IPS-15b (cell line): ENCODE measurements around the gene ENC1.

Experiments used
- H3K27me3 ChIP-seq: one replicate; pipeline ENCODE4 v1.6.1; 2013; ENCODE audit warnings: low read length; ENCODE audit not compliant: control insufficient read depth, insufficient read depth
- H3K36me3 ChIP-seq: one replicate; pipeline ENCODE4 v1.6.1; 2013; ENCODE audit warnings: low read length; ENCODE audit not compliant: control insufficient read depth, insufficient read depth
- H3K4me1 ChIP-seq: one replicate; pipeline ENCODE4 v1.6.1; 2013; ENCODE audit warnings: mild to moderate bottlenecking, low read length; ENCODE audit not compliant: control insufficient read depth, insufficient read depth
- H3K4me3 ChIP-seq: one replicate; pipeline ENCODE4 v1.5.1; 2013; ENCODE audit warnings: low read depth, low read length
- H3K9ac ChIP-seq: one replicate; pipeline ENCODE4 v1.6.1; 2013; ENCODE audit warnings: low read depth, mild to moderate bottlenecking, low read length
- H3K9me3 ChIP-seq: one replicate; pipeline ENCODE4 v1.6.1; 2013; ENCODE audit warnings: mild to moderate bottlenecking, low read length; ENCODE audit not compliant: control insufficient read depth, insufficient read depth

The ENC1 gene

DNA sequence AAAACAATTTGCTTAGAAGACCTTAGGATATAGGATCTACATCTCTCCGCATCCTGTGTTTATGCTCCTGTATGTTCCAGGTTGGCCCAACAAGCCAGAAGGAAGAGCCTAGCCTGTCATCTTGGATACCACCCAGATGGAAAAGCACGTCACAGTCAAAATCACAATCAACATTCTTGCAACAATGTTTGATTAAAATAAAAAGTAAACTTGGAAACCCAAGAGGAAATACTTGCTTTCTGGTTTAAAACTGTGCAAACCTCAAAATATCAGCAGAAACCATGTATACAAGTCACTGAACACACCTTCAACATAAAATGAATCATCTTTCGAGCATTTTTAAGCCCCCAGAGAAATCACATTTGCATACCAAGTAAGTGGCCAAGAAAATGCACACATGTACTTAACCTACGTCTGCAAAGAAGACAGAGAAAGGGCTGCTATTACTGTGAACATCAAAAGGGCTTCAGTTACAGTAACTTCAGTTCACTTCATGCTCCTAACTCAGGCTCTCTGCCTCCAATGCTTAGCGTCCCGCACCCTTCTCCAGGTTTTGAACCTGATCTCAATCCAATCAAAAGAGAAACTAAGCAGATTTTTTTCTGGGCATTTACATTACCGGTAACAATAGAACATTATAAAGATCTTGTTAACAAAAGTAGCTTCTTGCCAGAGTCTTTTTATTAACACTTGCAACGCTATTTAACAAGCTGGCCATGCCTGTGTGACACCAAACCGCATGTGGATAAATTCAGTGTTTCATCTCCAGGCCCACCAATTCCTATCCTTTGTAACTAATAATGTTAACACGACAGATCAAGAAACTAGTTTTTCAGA lies 1.3 kb downstream of the ENC1 start:
- no peaks in the 10 kb centered on the region for H3K9me3 ChIP-seq
- peak overlapping the region; percentile 26 for H3K9ac ChIP-seq
- no peaks in the 10 kb centered on the region for H3K36me3 ChIP-seq
- H3K4me3 ChIP-seq = peak overlapping the region; percentile 90
- peaks cover 9% of the 10 kb centered on the region for H3K4me1 ChIP-seq
- peaks cover 44% of the 10 kb centered on the region for H3K27me3 ChIP-seq

DNA sequence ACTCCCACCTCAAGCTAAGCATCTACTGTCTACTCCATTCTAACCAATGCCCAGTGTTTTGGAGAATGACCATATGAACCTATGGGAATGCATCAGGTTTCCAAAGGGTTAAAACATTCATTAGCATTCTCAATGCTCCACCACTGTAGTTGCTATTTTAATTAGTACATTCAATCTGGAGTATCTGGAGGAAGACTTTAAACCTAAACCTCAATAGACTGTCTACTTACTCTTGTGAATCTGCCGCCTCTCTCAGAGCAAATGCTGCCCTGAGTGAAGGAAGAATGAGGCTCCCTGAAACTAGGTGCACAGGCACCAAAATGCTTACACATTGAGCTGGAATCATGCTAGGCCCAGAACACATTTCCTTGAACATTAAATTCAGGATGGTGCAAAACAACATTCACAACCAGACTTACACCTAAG lies 2.0 kb downstream of the ENC1 start:
- Histone ChIP-seq H3K9ac (no peak overlapping the region), H3K27me3 (peaks cover 39% of the 10 kb centered on the region), H3K4me3 (peak overlapping the region; percentile 90), H3K36me3 (no peaks in the 10 kb centered on the region), H3K9me3 (no peaks in the 10 kb centered on the region), H3K4me1 (peaks cover 9% of the 10 kb centered on the region)

DNA sequence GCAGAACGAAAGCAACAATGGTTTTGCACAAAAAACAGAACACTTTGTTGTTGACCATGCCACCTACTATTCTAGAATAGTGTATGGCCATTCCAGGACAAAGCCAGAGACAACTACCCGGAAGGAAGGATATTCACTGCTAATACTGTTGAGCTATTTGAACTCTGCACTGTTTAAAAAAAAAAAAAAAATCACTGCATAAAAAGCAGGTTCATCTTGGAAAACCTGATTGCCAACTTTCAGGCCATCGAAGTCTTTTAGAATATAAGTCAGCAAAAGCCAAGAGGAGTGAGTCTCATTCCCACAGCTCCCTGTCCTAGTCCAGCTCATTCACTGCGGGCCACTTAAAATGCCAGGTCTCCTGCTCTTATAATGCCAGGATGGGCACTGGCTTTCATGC lies 4.0 kb downstream of the ENC1 start:
- Histone ChIP-seq H3K9me3 (no peaks in the 10 kb centered on the region), H3K27me3 (peaks cover 23% of the 10 kb centered on the region), H3K4me3 (no peak overlapping the region), H3K4me1 (peaks cover 11% of the 10 kb centered on the region), H3K9ac (no peak overlapping the region), H3K36me3 (no peaks in the 10 kb centered on the region)

DNA sequence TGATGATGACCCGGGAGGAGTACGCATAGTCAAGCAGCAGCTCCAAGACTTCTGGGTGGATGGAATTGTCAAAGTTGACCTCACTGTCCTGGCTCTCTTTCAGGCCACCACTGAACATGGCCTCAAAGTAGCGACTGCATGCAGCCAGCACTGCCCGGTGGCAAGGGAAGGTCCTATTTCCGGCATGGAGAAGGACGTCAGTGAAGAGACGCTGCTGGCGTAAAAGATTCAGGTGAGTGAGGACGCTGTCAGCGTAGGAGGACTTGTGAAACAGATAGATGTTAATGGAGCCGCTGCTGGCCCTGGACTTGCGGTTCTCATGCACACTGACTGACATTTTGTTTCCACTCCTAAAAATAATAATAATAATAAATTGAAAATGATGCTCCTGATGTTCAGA lies 4.4 kb downstream of the ENC1 start:
- H3K27me3 ChIP-seq = peaks cover 23% of the 10 kb centered on the region
- no peak overlapping the region for H3K9ac ChIP-seq
- H3K9me3 ChIP-seq = no peaks in the 10 kb centered on the region
- H3K36me3 ChIP-seq = no peaks in the 10 kb centered on the region
- H3K4me1 ChIP-seq = peaks cover 15% of the 10 kb centered on the region
- no peak overlapping the region for H3K4me3 ChIP-seq

DNA sequence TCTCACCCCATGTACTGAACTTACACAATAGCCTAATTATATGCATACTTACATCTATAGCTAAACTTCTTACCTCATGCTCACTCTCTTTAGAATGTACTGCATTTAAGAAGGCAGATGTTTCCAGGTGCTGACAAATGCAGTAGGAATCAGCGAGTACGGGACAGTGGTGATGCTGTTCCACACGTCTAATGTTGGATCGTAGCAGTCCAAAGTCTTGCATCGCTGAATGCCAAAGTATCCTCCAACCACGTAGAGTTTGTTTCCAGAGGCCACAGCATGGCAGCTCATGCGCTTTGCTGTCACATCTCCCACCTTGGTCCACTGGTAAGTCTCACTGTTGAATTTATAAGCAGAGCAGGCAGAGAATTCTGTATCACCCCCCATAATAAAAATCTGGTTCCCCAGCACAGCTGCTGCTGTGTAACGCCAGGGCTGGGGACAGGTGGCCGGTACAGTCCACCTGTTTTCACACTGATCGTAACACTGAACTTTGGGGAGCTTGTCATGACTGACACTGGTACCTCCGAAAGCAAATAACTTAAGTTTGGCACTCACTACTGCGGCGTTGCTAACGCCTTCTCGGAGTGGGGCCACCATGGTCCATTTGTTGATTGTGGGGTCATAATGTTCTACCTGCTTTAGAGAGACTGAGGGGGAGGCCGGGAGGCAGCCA lies 5.8 kb downstream of the ENC1 start:
- no peak overlapping the region for H3K4me3 ChIP-seq
- no peaks in the 10 kb centered on the region for H3K9me3 ChIP-seq
- H3K4me1 ChIP-seq = peaks cover 17% of the 10 kb centered on the region
- H3K27me3 ChIP-seq = peaks cover 23% of the 10 kb centered on the region
- no peak overlapping the region for H3K9ac ChIP-seq
- no peaks in the 10 kb centered on the region for H3K36me3 ChIP-seq

DNA sequence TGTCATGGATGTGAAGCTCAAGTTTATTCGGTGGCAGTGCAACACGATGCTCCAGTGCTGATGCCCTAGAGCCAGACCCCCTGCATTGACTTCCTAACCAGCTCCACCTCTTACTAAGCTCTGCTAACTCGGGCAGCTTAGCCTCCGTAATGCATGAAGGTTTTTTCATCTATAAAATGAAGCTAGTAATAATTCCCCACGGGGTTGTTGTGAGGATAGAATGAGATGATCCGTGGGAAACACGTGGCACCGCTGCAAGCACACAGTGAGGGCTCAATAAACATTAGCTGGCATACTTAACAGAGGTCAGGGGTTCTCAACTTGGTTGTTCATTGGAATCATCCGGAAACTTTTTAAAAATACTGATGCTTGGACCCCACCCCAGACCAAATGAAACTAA lies 6.8 kb downstream of the ENC1 start:
- Histone ChIP-seq H3K27me3 (peaks cover 13% of the 10 kb centered on the region), H3K4me1 (peaks cover 15% of the 10 kb centered on the region), H3K9ac (no peak overlapping the region), H3K4me3 (no peak overlapping the region), H3K36me3 (no peaks in the 10 kb centered on the region), H3K9me3 (no peaks in the 10 kb centered on the region)

DNA sequence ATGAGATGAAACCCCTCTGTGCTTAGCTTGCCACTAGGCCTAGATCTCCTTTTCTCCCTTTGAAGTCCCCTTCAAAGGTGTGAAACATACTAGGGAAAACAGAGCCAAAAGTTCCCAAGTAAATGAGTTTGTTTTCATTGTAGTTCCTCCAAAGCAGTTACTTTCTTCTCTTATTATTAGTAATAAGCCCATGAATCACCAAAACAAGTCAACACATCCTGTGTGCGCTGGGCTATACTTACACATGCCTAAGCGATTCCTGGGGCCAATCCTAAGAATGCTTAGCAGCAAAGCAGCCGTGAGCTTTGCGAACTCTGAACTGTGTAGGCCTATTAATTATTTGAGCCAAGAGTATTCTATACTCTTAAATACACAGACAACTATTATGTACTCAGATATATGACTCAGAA lies 7.6 kb downstream of the ENC1 start:
- no peaks in the 10 kb centered on the region for H3K9me3 ChIP-seq
- H3K36me3 ChIP-seq = no peaks in the 10 kb centered on the region
- no peak overlapping the region for H3K4me3 ChIP-seq
- no peak overlapping the region for H3K9ac ChIP-seq
- H3K4me1 ChIP-seq = peaks cover 11% of the 10 kb centered on the region
- H3K27me3 ChIP-seq = peaks cover 5% of the 10 kb centered on the region

DNA sequence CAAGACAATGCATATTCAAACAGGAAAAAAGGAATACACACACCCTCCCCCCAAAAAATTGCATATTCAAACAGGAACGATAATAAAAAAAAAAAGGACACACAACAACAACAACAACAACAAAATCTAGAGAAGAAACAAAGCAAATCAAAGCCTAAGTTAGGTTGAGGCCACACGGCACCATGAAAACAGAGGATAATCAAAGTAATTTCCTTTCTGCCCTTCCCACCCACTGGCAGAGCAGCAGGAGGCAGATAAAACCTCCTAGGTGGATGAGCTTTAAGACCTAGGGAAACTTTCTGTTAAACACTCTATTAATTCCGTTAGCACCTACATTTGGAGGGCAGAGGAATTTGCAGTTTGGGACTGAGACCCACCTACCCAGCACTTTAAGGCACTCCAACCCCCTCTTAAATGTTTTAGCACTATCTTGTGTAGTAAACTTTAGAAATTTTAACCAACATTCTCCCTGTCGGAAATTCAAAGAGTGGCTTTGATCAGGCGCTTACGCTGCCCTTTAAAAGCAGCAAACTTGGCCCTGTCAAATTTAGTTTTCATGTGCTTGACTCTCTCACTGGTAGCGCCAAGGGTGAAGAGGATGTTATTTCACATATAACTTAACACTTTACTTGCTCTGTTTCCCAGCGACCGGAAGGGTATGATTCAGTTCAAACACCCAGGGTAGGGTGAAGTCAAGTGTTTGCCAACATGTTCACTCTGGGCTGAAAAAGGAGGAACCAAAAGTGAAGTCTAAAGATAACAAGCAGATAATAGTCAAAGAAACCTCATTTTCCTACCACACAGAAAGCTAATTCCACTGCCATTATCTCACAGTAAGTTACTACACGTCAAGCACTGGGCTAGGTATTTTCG lies 9.2 kb downstream of the ENC1 start:
- Histone ChIP-seq H3K4me3 (no peak overlapping the region), H3K4me1 (peaks cover 11% of the 10 kb centered on the region), H3K27me3 (peaks cover 2% of the 10 kb centered on the region), H3K9me3 (no peaks in the 10 kb centered on the region), H3K36me3 (no peaks in the 10 kb centered on the region), H3K9ac (no peak overlapping the region)

DNA sequence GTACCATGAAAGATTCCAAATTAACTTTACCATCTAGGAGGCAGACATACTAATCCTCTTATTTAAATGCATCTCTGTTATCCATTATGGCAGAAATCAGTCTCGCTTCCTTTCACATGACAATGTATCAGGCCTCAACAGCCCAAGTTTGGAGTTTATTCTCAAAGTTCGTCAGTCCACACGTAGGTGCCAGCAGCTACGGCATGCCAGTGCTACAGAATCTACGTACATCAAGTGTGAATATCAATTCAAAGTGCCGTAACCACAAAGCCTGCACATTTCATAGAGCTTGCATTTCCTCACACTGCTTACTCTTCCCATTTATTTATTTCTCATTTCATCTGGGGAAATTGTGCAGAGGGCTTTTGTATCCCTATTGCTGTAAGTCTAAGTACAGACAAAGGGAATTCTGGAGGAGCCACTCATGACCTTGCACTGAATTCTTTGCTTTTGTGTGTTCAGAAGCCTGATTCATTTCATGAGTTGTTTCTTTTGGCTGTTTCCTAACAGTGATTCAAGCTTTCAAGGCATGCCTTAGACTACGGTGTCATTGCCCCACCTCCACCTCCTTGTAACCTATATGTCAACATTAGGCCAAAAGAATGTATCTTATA lies 10.0 kb downstream of the ENC1 start:
- Histone ChIP-seq H3K36me3 (no peaks in the 10 kb centered on the region), H3K9me3 (no peaks in the 10 kb centered on the region), H3K4me1 (peaks cover 11% of the 10 kb centered on the region), H3K27me3 (peaks cover 2% of the 10 kb centered on the region), H3K4me3 (no peak overlapping the region), H3K9ac (no peak overlapping the region)

DNA sequence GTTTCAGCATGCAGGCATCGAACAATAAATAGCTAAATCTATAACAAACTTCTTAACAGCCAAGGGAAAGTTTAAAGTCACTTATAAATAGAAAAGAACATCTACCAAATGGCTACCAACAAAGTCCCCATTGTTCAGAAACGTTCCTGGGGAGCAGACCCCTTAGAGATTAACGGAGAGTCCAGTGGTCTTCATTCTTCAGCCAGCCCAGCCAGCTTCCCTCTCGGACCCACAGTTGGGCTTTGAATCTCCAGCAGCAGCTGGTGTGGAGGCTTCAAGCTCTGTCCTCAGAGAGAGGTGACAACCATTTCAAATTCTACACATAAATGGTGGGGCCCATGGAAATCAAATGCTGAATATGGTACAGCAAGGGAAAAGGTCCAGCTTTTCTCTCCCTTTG lies 11.2 kb downstream of the ENC1 start:
- H3K9me3 ChIP-seq = no peaks in the 10 kb centered on the region
- H3K36me3 ChIP-seq = no peaks in the 10 kb centered on the region
- H3K27me3 ChIP-seq = peaks cover 2% of the 10 kb centered on the region
- H3K4me1 ChIP-seq = peaks cover 11% of the 10 kb centered on the region
- no peak overlapping the region for H3K9ac ChIP-seq
- H3K4me3 ChIP-seq = no peak overlapping the region

DNA sequence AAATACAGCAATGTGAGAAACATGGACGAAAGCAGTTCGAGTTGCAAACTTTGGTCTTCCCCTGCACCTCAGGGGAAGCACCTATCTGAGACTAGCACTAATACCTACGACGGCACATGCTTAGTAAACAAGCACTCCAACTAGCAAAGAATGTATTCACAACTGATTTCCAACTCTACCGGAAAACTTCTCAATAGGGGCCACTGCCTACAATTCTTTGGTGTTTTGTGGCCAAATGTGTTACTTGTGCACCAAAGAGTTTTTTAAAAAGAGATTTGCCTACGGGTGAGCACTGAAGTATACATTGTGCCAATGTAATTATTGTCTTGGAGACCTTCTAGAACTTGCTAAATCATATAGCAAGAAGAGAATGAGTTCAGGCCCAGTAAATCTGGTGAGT lies 12.2 kb downstream of the ENC1 start:
- H3K9ac ChIP-seq = no peak overlapping the region
- no peaks in the 10 kb centered on the region for H3K9me3 ChIP-seq
- H3K36me3 ChIP-seq = no peaks in the 10 kb centered on the region
- H3K4me1 ChIP-seq = peaks cover 11% of the 10 kb centered on the region
- H3K27me3 ChIP-seq = peaks cover 2% of the 10 kb centered on the region
- H3K4me3 ChIP-seq = no peak overlapping the region
